Measurements from ENCODE around the gene RABEPK.
"Not testable (repeated sequence)": the region's sequence is repeated elsewhere in the genome, so short reads cannot be mapped to it uniquely, and the experiment has no call there.

Gene RABEPK

DNA sequence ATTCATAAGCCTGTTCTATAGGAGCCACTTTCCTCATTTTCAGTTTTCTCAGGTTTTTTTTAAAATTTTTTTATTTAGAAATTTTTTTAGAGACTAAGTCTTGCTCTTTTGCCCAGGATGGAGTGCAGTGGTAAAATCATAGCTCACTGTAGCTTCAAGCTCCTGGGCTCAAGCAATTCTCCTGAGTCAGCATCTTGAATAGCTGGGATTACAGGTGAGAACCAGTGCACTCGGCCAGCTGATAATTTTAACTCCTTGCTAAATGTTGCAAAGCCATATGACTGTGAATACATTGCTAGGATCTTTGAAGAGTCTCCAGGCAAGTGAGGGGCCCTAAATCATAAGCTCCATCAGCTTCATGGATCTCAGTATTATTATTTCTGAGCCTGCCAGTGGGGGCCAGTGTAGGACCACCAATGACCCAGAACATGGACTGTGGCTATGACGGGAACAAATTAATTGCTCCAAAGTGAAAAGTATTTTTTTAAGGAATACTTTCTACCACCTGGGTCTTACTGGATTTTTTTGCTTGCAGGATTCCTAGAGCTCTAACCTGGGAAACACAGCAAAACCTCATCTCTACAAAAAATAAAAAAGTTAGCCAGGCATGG, 55.5 kb downstream of the RABEPK start:
- no peak for DNase-seq

DNA sequence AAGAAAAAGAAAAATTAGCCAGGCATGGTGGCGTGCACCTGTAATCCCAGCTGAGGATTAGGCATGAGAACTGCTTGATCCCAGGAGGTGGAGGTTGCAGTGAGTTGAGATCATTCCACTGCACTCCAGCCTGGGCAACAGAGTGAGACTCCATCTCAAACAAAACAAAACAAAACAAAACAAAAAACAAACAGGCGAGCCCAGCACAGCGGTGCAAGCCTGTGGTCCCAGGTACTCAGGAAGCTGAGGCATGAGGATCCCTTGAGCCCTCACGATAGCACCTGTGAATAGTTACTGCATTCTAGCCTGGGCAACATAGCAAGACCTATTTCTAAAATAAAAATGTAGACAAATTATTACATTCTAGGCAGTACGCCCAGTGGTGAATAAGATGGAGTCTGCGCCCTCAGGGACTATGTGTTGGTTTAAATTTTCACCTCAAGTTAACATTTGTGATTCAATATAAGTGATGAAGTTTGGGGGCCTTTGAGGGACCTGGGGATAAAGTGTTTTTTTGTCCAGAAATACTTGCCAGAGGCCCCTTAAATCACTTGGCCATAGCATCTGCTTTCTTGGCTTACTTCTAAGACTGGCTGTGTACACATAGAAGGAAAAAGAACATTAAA, 57.9 kb downstream of the RABEPK start:
- no peak for DNase-seq

DNA sequence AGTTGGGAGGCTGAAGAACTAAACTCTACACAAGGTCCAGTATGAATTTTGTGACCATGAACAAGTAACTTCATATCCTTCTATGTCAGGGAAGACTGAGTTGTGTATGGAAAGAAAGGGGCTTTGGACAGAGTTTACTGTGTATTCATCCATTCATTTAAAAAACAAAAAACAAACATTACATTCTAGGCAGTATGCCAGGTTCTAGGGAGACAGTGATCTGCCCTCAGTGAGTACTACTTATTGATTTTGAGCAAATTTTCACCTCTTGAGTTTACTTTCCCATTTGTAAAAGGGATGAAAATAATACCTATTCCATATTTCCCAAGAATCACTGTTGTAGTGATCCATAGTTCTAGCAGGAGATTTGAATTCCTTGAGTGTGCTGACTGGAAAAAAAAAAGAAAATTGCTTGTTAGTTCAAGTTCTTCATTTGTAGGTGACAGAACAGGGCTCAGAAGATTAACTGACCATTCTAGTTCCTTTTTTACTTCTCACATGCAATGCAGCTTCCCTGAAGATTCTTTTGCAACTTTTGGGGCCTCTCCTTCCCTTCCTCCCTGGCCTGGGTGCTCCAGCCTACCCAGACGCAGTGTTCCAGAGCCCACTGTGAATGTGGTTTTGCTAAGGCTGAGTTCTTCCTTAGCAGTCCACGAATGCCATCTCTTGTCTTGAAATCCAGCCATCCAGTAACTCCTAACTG, 58.6 kb downstream of the RABEPK start:
- no peak for DNase-seq

DNA sequence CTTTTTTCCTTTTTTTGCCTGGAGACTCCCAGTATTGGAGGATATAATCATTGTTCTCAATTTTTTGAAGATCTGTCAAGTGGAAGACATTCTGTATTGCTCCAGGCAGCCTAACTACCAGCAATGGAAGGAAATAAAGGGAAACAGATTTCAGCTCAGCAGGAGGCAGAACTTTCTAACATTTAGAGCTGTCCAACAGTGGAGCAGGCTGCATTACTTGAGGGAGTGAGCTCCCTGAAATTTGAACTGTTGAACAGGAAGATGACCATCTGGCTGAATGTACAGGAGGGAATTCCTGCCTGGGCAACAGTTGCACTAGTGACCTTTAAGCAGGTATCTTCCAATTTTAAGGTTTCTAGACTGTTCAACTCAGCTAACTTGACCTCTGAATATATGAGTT, 60.2 kb downstream of the RABEPK start:
- DNase-seq = no peak

DNA sequence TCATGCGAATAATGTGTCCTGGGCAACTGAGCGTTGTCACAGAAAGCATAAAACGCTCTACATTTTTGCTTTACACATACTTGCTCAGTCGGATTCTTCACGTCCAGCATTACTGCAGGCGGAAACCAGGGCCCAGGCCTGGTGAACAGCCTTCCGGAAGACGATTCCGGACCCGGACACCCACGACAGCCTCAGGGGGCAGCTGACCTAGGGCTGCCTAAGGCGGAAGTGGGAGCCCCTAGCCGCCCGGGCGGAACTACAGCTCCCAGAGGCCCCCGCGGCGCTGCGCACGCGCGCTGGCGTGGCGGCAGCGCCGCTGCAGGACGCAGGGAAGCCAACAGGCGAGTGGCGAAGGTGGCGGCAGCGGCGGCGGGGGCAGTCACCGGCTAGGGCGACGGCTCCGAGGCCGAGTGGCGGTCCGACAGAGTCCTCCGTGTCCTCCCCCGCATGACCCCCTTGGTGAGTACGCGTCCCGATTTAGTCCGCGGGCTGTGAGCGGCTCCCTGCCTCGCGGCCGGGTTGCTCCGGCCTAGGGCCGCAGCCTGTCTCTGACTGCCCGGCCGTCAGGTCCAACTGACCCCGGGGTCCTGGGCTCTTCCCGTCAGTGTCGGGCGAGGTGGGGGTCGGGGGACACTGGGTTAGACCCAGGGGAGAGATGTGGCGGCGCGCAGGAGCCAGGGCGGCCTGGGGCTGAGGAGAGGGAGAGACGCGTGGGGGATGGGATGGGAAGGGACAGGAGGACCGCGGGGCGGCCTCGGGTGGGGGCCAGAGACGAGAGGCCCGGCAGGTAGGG, 61.4 kb downstream of the RABEPK start, which contains the start of gene GAPVD1:
Gene GAPVD1 (plus strand): TSS at position 326 of the 793 bp plus-strand sequence. CDS start 37,096 bp downstream, outside the sequence.
- DNase-seq = peak; percentile 53 to 88

DNA sequence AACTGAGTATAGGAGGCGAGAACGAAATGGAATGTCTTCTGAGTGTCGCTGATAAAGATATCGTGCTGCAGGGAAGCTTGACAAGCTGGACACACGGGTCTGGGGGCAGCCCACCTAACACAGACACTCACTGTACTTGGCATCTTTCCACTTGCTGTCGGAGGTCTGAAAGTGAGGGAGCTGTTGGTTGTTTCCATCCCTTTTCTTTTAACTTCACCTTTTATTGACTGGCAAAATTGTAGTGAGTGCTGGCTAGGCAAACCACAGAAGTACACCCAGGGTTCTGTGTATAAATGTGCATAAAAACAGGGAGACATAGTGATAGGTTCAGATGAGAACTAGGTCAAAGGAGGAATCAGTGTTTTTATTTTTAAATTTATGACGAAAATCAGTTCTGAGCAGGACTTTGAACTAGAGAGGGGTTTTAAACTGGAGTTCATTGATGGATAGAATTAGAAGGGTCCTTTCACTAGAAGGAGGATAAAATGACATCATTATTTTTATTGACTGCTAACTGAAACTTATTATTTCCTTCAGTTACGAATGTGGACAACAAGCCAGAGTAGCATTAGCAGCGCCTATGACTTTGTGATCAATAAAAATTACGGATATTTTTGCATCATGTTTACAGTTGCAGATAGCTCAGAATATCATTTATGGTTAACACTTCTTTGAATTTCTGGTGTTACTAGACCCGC, 62.1 kb downstream of the RABEPK start:
- no peak for DNase-seq

DNA sequence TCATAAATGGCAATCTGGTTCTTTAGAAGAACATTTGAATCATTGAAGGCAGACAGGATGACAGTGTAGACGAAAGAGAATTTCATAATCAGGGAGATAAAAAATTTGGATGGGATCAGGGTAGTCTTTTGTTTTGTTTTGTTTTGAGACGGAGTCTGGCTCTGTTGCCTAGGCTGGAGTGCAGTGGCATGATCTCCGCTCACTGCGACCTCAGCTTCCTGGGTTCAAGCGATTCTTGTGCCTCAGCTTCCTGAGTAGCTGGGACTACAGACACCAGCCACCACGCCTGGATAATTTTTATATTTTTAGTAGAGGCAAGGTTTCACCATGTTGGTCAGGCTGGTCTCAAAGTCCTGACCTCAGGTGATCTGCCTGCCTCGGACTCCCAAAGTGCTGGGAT, 63.7 kb downstream of the RABEPK start:
- not testable (repeated sequence) for DNase-seq

DNA sequence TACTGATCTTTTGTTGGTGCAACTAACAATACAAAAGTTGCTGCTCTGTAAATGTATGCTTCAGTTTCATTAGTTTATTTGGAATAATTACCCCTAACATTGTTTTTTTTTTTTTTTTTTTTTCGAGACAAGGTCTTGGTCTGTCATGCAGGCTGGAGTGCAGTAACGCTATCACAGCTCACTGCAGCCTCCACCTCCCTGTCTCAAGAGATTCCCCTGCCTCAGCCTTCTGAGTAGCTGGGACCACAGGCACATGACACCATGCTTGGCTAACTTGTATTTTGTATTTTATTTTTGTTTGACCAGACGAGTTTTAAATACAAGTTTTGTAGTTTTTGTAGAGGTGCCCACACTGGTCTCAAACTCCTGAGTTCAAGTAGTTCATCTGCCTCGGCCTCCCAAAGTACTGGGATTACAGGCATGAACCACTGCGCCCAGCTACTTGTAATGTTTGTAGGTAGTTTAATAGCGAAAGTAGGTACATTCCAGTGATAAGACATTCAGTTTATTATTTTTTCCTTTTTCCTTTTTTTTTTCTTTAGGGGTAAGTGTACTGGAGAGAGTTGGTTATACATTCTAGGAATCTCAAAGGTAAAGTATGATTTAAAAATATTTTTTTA, 68.2 kb downstream of the RABEPK start:
- no peak for DNase-seq

DNA sequence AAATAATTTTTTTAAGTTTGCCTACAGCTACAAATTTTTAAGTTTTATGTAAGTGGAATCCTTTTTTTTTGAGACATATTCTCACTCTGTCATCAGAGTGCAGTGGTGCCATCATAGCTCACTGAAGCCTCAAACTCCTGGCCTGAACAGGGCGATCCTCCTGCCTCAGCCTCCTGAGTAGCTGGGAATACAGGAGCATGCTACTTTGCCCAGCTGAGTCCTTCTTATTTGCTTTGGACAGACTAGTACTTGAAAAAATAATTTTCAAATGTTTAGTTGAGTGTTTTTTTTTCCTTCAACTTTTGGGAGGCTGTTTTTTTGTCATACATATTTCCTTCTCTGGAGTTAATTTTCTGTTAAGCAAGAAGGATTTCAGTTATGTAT, 68.7 kb downstream of the RABEPK start:
- DNase-seq = no peak

DNA sequence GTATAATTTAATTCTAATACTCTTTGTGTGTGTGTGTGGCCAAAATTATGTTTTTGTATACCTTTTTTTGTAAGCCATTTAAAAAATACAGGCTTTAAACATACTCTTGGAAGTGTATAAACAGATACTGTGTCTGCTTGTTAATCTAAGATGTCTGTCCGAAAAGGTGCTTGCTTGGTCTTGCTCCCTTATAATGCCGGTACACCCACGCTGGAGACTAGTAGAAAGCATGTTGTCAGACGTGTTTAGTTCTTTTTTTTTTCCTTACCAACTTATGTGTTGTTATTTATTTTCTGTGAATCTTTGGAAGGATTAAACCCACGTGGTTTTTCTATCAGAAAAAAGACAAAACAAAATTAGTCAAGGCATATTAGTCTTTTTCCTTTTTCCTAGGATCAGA, 70.7 kb downstream of the RABEPK start:
- DNase-seq = no peak

DNA sequence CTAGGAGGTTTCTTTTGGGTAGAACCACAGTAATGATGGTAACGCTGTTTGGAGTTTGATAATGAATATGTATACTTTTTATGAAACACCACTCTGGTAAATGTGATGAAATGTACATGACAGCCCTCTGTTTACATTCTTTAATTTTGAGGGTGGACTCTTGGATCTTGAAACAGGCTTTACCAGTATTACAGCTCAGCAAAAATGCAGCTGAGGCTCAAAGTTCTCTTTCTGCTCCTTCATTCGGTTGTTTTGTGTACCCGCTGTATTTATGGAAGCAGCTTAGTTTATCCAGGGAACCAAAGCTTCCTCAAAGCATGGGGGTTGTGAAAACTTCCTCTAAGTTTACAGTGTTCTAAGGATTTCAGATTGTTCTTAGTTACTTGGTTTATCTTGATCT, 72.4 kb downstream of the RABEPK start:
- DNase-seq = no peak

DNA sequence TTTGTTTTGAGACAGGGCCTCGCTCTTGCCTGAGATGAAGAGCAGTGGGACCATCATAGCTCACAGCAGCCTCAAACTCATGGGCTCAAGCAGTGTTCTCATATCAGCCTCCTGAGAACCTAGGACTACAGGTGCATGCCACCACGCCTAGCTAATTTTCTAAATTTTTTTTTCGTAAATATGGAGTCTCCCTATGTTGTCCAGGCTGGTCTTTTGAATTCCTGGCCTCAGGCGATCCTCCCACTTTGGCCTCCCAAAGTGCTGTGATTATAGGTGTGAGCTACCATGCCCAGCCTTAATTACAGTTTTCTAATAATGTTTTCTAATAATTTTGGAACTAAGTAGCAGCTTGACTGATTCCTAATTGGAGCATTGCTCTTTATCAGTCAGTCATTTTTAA, 76.4 kb downstream of the RABEPK start:
- no peak for DNase-seq

DNA sequence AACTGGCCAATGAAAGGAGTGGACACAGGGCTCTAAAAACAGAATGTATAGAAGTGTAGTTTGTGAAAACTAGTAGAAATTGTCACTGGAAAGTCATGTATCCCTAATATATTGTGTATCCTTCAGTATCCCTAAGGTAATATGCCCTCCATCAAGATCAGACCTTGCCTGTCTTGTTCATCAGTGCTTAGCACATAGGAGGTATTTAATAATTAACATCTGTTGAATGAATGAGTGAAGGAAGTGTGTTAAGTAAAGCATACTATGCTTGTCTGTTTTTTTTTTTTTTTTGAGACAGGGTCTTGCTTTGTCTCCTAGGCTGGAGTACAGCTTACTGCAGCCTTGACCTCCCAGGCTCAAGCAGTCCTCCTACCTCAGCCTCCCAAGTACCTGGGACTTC, 77.1 kb downstream of the RABEPK start:
- no peak for DNase-seq

DNA sequence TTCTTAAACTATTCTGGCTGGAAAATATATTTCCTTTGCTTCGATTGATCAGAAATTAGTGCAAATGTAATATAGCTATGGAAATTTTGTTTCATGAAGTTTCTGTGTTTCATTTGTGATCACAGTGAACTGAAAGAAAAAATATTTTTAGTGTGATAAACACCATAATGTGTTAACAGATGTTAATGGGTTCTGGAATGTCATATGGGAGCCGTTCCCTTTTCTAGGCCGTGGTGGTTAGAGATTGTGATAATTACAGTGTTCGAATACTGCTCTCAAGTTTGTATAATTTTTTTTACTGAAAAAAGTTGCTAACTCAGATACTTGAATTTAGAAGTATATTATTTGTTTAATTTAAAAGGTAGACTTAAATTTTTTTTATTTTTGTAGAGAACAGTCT, 80.6 kb downstream of the RABEPK start:
- DNase-seq = no peak

Measured in NCI-H526 (cell line).